NAMALWA (cell line): ENCODE results near the gene FAM3A.
A peak's percentile ranks its signal among the peaks of the same experiment; 100 is the strongest.

ENCODE experiments used
- DNase-seq: peaks from one replicate; pipeline ENCODE4 v3.0.0-alpha.2; 2015; ENCODE audit warnings: low spot score

FAM3A gene

GRCh38 chrX:154478728-154479622, 37.1 kb downstream of the FAM3A start, which contains the start of gene LAGE3:
Gene LAGE3, minus strand, starts transcription at chrX:154479281. Its CDS starts 366 bp downstream, at chrX:154478915.
- peak; percentile 88 for DNase-seq

- DNase-seq = no peak
These were observed 38.0 kb downstream of the FAM3A start for GRCh38 chrX:154477891-154478477.

DNA sequence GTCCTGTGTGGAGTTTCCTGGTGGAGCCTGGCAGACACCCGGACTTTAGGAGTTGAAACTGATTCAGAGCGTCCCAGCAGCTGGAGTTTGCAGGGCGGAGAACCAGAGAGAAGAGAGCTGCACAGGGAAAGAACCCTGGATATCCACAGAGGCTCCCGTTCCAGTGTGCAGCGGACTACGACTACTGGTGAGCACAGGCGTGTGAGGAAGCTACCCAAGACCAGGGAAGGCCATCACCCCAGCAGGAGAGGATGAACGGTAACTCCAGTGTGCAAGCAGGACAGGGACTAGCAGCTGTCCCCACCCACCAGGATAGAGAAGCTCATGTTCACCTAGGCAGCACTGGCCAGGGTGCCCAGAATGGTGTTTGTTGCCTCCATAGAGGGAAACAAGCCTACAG, 39.2 kb downstream of the FAM3A start:
- DNase-seq = no peak

DNA sequence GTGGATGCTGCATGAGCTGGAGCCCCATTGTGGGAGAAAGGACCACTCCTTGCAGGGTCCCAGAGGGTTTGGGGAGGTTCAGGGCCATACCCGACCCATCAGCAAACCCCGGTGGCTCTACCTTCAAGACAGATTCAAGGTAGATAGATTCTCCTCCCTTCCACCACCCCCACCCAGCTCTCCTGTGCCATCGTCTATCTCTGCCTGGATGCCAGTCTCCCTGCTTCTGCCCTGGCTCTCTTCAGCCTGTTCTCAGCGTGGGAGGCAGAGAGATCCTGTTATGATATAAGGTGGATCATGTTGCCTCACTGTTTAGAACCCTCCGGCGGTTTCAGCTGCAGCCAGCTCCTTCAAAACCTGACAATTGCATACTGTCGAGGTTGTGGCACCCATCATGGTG, 42.3 kb downstream of the FAM3A start:
- DNase-seq = no peak

DNA sequence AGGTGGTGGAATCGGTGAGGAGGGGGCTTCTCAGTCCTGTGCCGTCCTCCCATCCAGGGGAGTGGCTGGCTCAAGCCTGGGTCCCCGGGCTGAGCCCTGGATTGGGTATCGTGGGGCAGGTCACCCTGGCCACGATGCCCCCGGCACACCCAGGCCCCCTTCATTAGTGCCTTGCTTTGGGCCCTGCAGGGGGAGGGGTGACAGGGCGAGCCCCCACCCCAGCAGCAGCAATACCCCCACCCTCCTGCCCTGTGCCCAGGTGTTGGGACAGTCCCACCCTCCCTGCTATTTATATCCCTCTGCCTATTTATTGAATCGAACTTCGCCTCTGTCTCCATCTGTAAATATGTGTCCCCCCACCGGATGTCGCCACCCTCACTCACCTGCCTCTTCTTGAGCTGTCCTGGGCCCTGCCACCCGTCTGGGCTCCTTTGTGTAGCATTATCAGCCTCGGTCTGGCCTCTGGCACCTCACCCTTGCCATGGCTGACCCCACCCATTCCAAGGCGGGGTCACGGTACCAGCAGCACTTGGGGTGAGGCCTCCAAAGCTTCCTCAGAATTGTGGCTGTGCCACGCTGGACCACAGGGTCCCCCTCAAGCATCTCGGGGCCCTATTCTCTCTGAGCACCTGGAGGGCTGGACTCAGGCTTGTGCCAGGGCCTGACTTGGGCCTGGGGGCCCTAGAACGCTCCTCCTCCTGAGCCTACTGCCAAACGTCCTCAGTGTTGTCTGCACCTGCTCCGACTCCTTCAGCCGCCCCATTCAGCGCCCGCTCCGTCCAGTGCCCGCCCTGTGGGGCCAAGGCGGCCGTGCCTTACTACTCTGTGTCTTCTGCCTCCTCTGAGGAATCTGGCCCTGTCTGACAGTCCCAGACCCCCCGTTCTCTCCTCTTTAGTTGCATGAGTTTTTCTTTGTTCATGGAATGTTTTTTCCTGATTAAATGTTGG, 43.1 kb downstream of the FAM3A start:
- DNase-seq = peak; percentile 12

DNA sequence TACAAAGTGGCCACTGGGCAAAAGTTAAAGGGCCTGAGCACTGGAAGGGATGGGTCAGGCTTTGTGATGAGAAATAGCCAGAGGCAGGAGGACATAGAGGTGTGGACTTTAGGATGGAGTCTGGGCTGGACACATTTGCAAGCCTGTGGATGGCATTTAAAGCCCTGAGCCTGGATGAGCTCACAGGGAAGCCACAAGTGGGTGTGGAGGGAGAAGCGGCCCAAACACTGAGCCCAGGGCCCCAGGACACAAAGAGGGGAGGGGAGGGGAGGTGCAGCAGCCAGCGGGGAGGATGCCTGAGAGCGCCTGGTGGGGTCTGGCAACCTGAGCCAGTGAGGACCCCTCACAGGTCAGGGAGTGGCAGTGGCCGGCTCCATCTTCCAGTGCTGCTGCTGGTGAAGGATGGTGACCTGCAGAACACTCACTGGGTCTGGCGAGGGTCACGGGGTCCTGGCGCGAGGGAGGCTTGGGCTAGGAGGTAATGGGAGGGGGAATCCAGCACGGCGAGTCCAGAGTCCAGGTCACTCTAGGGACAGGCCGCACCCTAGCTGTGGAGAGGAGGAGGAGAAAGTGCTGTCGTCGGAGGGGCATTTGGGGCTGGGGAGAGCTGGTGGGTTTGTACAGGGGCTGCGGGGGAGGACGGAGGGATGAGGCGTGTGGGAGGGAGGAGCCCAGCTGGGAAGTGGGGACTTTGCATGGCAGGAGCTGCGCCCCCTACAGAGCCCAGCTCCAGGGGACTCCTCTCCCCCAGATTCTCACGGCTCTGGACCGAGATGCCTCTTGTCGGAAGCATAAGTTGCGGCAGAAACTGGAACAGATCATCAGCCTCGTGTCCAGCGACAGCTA, 44.0 kb downstream of the FAM3A start:
- DNase-seq = no peak

DNA sequence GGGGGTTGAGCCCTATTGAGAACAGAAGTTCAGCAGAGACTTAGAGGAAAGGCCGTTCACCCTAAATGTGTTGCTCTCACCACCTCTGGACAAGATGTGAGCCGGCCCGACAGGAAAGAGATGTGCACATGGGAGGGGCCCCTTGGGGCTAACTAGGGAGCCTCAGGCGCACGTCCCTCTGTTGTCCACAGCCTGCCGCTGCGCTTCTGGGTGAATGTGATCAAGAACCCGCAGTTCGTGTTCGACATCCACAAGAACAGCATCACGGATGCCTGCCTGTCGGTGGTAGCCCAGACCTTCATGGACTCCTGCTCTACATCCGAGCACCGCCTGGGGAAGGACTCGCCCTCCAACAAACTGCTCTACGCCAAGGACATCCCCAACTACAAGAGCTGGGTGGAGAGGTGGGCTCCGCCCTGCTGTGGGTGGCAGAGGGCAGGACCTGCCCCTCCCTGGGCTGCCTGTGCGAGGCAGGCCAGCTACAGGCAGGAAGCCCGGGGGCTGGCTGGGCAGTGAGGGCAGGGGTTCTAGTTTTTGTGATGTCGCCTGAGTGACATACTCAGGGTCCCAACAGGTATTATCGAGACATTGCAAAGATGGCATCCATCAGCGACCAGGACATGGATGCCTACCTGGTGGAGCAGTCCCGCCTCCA, 45.0 kb downstream of the FAM3A start:
- no peak for DNase-seq

DNA sequence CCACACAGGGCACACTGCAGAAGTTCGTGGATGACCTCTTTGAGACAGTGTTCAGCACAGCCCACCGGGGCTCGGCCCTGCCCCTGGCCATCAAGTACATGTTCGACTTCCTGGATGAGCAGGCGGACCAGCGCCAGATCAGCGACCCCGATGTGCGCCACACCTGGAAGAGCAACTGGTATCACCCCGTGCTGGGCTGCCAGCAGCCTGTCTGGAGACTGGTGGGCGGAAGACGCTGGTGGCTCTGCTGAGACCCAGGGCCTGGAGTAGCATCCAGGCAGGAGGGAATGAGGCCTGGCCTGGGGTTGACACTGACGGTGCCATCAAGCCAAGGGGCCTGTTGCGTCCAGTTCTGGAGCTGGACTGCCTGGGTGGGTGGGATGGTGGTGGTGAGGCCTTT, 45.6 kb downstream of the FAM3A start:
- no peak for DNase-seq

DNA sequence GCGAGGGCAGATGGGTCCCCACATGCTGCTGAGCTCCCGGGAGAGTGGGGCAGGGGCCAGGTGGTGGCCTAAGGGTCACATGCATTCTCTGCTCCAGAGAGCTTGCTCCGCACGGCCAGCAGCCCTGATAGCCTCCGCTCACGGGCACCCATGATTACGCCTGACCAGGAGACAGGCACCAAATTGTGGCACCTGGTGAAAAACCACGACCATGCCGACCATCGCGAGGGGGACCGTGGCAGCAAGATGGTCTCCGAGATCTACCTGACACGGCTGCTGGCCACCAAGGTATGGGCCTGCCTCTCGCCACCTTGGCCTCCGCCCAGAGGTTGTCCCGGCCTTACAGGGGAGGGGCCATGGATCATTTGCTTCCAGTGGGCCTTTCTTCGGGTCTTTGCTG, 46.2 kb downstream of the FAM3A start:
- no peak for DNase-seq

DNA sequence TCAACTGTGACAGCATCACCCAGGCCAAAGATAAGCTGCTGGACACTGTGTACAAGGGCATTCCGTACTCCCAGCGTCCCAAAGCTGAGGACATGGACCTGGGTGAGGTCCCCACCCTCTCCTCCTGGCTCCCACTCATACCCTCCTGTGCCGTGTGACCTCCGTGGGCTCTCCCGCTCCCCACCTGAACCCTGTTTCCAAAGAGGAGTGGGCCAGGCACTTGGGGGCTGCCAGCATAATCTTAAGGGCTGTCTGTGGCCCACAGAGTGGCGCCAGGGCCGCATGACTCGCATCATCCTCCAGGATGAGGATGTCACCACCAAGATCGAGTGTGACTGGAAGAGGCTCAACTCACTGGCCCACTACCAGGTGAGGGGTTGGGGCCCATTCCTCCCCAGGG, 46.9 kb downstream of the FAM3A start:
- DNase-seq = no peak

- no peak for DNase-seq
These were observed 47.8 kb downstream of the FAM3A start for GRCh38 chrX:154468217-154468616.

- no peak for DNase-seq
These were observed 48.5 kb downstream of the FAM3A start for GRCh38 chrX:154467556-154467955.

GRCh38 chrX:154466907-154467306, 49.1 kb downstream of the FAM3A start:
- no peak for DNase-seq

DNA sequence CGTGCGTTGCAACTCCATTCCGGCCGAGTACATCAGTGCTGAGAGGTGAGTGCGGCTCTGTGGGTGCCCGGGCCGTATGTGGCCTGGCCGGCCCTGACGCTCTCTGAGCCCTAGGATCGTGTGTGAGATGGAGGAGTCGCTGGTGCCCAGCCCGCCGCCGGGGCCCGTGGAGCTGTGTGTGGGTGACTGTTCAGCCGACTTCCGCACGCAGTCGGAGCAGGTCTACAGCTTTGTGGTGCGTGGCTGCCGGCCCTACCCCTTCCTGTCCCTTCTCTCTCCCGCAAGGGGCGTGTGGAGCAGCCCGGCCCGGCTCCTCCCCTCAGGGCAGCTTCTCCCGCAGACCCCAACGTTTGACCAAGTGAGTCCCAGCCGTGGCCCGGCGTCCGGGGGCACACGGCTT, 50.0 kb downstream of the FAM3A start:
- DNase-seq = no peak

GRCh38 chrX:154465601-154466000, 50.4 kb downstream of the FAM3A start:
- no peak for DNase-seq

DNA sequence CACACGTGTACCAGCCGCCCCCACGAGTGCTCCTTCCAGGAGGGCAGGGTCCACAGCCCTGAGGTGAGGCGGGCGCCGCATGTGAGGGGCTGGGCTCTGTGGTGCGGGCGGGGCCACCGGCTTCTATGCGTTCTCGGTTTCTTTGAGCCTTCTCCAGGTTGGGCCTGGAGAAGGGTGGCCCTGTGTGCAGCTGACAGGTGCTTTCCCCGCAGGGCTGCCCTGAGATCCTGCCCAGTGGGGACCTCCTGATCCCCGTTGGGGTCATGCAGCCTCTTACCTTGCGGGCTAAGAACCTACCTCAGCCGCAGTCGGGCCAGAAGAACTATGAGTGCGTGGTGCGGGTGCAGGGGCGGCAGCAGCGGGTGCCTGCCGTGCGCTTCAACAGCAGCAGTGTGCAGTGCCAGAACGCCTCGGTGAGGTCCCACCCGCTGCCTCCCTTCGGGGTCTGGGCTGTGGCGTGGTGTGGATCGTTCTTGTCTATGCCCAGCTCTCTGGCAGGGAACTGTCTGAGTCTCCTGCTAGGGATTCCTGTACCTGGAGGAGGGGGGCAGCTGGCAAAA, 51.1 kb downstream of the FAM3A start:
- no peak for DNase-seq

DNA sequence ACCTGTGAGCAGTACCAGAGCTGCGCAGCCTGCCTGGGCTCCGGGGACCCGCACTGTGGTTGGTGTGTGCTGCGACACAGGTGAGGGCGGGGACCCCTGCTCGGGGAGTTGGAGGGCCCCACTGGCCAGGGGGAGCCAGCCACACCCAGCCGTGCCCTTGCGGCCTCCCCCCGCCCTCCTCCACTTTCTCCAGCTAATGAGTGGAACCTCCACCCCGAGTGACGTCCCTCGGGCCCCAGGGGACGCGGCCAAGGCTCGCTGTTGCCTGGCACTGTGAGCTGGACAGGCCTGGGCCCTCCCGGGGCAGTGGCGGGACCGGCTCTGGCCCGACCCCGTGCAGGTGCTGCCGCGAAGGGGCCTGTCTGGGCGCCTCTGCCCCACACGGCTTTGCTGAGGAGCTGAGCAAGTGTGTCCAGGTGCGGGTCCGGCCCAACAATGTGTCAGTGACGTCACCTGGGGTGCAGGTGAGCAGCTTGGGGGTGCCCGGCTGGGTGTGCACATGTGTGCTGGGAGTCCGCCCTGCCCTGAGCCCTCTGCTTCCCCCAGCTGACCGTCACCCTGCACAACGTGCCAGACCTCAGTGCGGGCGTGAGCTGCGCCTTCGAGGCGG, 52.3 kb downstream of the FAM3A start:
- no peak for DNase-seq

DNA sequence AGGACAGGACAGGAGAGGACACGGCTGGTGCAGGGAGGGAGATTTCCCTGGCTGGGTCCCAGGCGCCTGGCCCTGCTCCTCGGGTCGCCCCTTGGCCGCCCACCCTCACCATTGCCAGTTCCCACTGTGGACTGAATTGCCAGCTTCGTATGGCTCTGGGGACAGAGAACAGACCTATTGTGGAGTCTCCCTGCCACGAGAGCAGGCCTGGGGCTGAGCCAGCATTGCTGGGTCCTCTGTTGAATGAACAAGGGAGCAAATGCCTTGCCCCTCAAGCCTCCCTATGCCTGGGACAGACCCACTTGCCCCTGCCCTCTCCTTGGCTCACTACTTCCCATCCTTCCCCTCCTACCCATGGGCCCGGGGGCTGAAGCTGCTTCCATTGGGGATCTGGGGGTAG, 53.6 kb downstream of the FAM3A start:
- no peak for DNase-seq

GRCh38 chrX:154460326-154460725, 55.7 kb downstream of the FAM3A start:
- DNase-seq = no peak

DNA sequence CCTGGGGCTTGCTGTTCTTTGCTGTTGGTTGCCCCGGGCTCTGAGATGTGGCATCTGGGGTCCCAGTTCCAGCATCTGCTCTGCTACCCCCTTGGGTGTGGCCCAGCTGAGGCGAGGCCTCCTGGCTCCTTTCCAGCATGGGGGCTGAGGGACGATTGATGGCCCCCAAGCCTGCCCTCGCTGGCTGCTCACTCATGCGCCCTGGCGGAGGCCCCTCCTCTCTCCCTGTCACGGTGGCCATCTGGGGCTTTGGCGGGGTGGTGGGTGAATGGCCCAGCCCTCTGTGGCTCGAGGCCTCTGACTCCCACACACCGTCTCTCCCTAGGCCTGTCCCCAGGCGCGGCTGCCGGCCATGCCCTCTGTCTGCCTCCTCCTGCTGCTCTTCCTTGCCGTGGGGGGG, 56.2 kb downstream of the FAM3A start:
- no peak for DNase-seq
